ENCODE results near the gene MRPL44.

DNA sequence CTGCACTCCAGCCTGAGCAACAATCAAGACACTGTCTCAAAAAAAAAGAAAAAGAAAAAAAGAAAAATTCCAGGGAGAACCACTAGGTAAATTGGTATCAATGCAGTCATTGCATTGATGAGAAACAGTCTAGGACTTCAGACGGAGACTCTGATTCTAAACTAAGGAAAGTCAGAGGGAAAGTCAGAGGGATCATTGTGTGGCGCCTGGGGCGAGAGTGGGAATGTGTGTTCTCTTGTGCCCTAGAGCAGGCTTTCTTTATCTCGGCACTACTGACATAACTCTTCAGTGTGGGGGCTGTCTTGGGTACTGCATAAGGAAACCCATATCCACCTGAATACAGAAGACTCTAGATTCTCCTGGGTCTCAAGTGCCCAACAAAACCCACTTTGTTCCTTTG is 57.1 kb downstream of the MRPL44 start:
- TF ChIP-seq CTCF (IDR thresholded peaks at IDR 0.05): no peak
- TF ChIP-seq POLR2A (IDR thresholded peaks at IDR 0.05): no peak
- TF ChIP-seq POLR2AphosphoS5 (IDR thresholded peaks at IDR 0.05): no peak
- no peak for TF ChIP-seq EP300 (IDR thresholded peaks at IDR 0.05)

Measured in stomach (tissue), 4 donors.